Fibroblast of skin of left biceps (primary cell): ENCODE data around the gene TBC1D14.
"Not testable (repeated sequence)": the region's sequence is repeated elsewhere in the genome, so short reads cannot be mapped to it uniquely, and the experiment has no call there.

ENCODE experiments used
- DNase-seq, 2 experiments: peaks; one replicate each; pipeline ENCODE4 v3.0.0-alpha.2; 2013; ENCODE audit warnings: low read depth in 2 of 2

Gene TBC1D14

GRCh38 chr4:6890971-6891370 is 18.7 kb upstream of the TBC1D14 start:
- not testable (repeated sequence) for DNase-seq

- DNase-seq: no peak
Observed at GRCh38 chr4:6891436-6892170, 18.0 kb upstream of the TBC1D14 start.

- no peak for DNase-seq
Observed at GRCh38 chr4:6892190-6892908, 17.3 kb upstream of the TBC1D14 start.

DNA sequence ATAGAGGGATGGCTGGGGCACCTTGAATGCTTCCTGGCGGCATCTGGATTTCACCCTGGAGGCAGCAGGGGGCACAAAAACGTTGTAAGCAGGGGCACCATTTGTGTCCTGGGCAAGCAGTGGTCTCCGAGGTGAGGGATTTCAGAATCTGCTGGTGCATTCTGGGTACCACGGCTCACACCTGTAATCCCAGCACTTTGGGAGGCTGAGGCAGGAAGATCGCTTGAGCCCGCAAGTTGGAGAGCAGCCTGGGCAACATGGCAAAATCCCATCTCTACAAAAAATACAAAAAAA is 16.8 kb upstream of the TBC1D14 start:
- no peak for DNase-seq

GRCh38 chr4:6893449-6894085 is 16.1 kb upstream of the TBC1D14 start:
- no peak for DNase-seq

DNA sequence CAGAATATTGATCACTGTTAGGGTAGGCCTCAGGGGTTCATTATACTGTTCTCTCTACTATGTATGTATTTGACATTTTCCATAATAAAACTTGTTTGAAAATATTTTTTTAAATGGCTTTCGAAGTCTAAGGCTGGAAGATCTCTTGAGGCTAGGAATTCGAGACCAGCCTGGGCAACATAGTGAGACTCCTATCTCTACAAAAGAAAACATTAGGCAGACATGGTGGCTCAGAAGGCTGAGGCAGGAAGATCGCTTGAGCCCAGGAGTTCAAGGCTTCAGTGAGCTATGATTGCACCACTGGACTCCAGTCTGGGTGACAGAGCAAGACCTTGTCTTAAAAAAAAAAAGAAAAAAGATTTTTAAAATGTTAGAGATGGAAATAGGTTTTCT is 15.5 kb upstream of the TBC1D14 start:
- no peak for DNase-seq

DNA sequence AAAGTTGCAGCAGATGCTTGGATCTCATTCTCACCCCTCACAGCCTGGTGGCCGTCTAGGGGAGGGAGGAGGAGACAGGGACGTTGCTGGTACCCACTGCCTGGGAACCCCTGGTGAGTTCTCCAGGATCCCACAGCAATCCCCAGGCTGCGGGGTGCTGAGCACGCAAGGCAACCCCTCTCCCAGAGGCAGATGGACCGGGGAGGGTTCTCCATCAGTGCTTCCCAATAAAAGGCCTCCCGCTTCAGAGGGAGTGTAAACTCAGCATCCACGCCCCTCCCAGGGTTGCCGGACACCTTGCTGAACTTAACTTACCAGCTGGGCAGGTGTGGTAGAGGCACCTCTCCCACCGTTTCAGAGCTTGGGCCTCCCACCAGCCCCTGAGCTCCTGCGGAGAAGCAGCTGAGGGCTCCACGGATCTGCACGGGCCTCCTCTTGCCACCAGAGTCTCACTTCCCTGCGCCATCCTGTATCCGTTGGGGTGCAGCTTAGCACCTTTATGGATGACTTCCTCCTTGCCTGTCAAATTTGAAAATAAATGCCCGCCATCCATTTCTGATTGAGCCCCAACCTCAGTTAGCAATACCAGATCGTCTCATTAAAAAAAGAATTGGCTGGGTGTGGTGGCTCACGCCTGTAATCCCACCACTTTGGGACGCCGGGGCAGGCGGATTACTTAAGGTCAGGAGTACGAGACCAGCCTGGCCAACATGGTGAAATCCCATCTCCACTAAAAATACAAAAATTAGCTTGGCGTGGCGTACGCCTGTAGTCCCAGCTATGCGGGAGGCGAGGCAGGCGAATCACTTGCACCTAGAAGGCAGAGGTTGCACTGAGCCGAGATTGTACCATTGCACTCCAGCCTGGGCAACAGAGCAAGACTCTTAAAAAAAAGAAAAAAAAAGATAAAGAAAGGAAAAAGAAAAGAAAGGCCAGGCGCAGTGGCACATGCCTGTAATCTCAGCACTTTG is 14.8 kb upstream of the TBC1D14 start:
- no peak for DNase-seq

- DNase-seq: no peak
Observed at GRCh38 chr4:6896035-6896434, 13.6 kb upstream of the TBC1D14 start.

GRCh38 chr4:6898763-6899162 is 10.9 kb upstream of the TBC1D14 start:
- no peak for DNase-seq

DNA sequence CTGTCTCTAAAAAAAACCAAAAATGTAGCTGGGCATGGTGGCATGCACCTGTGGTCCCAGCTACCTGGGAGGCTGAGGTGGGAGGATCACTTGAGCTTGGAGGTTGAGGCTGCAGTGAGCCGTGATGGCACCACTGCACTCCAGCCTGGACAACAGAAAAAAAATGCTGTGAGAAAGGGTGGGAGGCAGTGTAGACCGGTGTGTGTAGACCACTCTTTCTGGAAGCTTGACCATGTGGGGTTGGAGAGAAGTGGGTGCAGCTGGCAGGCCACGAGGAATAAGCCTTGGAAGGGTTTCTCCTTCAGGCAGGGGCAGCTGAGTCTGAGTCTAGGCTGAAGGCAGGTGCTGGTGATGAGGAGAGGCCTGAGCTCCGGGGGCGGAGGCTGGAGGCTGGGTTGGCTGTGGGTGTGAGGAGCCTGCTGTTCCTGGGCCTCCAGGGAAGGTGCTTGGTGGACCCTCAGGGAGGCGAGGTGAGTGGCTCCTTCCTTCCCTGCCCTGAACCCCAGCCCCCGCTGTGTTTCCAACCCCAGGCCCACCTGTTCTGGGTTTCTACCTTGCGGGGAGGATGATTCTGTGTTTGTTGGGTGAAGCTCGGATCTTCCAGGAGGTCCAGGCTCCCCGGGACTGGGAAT is 9.3 kb upstream of the TBC1D14 start:
- no peak for DNase-seq

- no peak for DNase-seq
Observed at GRCh38 chr4:6900956-6901355, 8.7 kb upstream of the TBC1D14 start.

DNA sequence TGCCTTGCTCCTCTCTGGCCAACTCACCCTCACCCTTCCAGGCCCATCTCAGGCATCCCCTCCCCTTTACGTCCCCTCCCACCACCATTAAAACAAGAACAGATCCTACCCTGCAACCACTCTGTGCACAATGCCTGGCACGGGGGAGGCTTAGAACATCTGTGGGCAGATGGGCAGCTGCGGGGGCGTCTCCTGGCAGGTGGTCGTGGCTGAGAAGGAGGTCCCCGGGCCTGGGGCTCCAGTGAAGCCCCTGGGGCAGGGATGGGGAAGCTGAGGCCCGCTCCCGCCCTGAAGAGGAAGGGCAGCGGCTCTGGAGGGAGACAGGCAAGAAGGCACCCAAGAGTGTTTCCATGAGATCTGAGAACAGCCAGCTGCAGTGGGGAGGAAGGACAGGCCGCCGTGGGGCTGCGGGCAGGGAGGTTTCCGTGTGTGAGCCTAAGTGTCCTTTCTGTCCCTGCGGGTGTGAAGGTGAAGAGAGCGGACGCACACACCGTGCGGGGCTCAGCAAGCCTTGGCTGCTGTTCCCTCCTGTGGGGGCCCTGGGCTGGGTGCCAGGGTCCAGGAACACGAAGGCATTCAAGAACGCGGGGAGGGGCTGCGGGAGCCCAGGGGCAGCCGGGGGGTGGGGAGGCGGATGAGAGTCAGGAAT is 7.8 kb upstream of the TBC1D14 start:
- DNase-seq: no peak

DNA sequence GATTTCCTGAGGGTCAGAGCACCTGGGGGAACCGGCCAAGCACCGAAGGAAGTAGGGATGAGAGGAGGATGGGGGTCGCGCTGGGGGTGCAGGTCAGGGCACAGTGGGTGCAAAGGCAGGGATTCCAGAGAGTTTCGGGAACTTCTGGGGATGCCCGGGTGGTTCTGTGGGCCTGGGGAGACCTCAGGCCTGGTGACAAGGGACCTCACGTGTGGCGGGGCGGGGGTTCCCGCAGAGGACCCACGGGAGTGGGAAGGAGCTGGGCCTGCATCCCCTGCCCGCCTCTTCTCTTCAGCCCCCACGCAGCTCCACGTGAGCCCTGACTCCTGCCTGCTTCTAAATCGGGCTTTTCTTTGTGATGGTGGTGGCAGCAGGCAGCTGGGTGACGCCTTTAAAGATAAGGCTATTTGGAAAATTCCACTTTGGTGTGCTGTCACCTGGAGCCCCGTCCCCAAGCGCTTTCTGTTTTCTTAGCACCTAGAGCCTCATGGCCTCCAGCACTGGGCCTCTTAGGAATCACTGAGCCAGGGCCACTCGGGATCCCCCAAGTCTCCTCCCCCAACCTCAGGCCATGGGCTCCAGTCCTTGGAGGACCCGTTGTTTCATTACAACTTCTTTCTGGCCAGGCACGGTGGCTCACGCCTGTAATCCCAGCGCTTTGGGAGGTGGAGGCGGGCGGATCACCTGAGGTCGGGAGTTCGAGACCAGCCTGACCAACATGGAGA is 7.1 kb upstream of the TBC1D14 start:
- DNase-seq: no peak

DNA sequence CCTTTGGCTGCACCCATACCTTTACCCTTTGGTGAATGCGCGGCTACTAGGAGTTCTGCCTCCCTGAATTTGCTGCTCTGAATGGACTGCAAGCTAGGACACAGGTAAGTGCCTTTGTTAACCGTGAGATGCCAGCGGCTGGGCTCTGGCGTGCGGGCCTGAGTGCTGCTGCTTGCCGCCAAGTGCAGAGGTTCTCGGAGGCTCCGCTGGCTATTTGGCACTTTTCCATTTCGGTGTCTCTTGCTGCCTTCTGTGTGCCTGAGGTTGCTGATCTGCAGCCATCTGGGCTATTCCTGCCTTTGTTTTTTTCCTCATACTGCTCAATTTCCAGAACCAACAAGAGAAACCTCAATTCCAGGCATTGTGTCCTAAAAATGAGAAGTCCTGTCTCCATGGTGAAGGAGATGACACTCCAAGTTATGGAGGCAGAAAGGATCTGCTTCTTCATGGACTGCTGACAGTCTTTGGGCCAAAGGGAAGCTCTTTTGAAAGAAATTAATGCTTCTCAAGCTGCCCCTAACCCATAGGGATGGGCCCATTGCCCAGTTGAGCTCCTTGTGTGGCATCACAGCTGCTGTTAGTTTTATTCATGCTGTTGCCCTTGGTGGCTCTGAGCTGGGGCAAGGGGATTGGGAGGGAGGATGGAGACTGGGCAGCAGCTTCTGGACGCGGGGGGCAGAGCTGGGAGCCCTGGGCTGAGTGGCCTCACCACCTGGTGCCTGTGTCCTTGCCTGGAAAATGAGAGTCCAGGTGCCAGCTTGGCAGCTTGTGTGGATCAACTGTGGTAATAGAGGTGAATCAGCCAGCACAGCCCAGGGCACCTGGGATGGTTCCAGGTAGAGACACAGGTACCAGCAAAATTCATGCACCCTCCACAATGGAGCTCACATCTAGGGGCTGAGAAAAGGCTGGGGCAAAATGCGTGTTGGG is 3.8 kb upstream of the TBC1D14 start:
- no peak for DNase-seq

- DNase-seq: not testable (repeated sequence)
Observed at GRCh38 chr4:6906486-6906885, 3.1 kb upstream of the TBC1D14 start.

DNA sequence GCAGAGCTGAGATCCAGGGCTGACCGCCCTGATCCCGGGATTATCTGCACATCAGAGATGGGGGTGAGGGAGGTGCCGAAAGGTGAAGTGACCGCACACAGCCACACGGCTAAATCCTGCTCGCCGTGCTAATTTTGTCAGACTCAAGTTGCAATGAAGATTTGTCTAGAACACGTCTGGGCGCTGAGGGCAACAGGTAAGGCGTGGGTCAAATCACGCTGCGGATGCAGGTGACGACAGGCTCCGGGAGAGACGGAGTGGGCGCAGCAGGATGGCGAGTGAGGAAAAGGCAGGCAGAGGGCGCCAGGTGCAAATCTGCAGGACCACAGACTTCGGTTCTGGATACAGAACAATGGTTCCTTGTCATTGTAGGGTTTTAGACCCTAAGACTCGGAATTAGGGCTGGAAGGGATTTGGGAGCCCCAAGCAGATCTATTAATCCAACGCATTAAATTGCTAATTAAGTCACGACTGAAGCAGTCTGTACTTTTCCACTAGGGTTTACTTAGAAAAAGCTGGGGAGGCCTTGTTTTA is 1.9 kb upstream of the TBC1D14 start:
- no peak for DNase-seq

- DNase-seq: no peak
Observed at GRCh38 chr4:6908432-6909112, 1.1 kb upstream of the TBC1D14 start.

- no peak for DNase-seq
Observed at GRCh38 chr4:6909970-6910339, 329 bp downstream of the TBC1D14 start.
